HPDE6-E6E7 (cell line): Measurements from ENCODE around the gene PSEN2.

Source experiments
- DNase-seq: peaks from one replicate; pipeline ENCODE4 v3.0.0; 2011; ENCODE audit warnings: missing footprints; ENCODE audit errors: extremely low spot score

PSEN2 gene

DNA sequence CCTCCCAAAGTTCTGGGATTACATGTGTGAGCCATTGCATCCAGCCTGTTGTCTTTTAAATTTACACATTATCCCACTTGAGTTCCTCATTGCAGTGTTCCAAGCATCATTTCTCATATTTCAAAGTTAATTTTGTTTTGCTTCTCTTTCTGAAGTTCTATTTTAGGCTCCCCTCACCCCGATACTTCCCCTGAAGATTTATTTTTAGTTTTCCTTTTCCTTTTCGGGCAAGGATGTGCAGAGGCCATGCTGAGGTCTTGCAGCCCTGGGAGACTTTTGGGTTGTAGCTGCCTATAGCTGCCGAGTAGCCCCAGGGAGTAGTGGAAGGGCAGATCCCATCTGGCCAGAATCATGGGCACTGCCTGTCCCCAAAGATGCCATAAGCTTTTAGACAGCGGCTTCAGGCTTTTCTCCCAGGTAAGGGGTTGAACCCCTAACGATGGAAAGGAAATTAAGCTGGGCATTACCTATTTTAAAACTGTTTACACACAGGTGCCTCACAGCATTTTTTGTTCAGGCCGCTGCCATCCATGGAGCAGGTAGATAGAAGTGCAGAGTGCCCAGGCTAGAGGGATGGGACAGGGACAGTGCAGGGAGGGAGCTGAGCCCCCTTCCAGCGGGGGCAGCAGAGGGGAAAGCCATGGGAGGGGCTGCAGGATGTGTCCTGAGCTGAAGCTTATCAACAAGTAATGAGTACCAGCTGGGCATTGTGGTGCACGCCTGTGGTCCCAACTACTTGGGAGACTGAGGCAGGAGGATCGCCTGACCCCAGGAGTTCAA lies 15.9 kb downstream of the PSEN2 start:
- no peak for DNase-seq

DNA sequence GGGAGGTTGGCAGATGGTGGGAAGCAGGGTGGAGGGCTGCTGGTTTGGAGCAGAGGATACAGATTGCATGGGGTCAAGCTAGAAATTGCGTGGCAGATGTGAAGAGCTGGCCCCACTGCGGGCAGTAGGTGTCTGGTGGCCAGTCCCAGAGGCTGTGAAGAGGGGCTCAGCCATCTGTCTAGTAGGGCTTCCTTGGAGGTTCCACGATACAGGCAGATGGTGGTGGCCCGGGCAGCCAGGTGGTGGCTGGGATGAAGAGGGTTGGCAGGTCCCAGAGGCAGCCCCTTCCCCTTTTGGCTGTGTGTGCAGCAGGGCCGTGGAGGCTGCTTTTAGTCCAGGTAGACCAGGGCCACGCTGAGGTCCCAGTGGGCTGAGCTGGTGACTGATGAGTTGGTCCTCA lies 16.6 kb downstream of the PSEN2 start:
- no peak for DNase-seq

- DNase-seq, result no peak
Observed at GRCh38 chr1:226888021-226888420, 17.6 kb downstream of the PSEN2 start.

- no peak for DNase-seq
Observed at GRCh38 chr1:226888816-226889215, 18.4 kb downstream of the PSEN2 start.

DNA sequence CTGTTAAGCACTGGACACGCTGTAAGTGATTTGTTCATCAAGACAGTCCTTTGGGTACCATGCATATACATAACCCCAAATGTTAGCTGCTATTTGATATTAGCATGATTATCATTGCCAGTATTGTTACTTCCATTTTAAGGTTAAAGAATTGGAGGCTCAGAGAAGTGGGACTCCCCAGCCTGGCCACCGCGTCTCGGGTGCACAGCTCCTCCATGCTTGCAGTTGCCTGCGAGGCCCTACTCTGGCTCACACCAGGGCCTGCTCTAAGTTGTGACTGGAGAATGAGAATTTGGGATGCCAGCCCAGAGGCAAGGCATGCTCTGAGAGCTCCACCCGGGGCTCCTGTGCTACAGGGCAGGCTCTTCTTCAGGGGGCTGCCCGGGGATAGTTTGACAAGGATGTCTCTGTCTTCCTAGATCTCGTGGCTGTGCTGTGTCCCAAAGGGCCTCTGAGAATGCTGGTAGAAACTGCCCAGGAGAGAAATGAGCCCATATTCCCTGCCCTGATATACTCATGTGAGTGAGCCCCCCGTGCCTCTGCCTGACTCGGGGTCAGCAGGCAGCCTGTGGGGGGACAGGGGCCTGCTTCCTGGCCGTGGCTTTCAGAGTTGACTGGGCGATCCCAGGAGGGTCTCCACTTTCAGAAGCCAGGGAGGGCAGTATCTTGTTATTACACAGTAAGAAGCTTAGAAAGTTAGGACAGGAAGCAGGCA lies 19.4 kb downstream of the PSEN2 start:
- DNase-seq, result no peak

DNA sequence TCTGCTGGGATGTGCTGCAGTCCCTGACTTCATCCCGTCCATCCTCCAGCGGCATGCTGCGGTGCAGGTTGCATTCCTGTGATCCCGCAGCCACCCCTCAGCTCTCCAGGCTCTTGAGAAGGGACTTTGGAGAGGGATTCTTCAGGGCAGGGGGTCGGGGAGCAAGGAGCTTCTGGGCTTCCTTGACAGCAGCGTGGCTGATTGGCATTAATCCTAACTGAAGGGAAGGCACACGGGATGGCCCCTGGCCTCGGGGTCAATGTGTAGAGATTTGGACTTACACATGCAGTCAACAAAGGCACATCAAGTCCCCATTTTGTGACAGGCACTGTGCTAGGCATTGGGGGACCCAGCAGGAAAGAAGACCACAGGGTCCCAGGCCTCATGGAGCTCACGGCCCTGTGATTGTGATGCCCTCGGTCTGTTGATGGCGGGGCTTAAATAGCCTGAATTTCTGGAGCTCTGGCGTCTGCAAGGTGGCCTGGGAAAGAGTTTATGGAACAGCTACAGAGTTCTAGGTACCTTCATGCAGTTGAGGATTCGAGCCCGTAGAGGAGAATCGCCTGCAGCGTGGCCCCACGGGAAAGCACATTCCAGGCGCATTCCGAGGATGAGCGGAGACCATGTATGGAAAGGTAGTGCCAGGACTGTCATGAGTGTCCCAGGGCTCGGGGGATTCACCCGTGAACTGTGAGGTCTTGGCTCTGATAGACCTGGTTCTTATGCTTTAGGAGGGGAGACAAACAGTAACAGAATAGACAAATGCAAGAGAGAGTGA lies 20.1 kb downstream of the PSEN2 start:
- DNase-seq, result no peak

- DNase-seq, result no peak
Observed at GRCh38 chr1:226891346-226891745, 20.9 kb downstream of the PSEN2 start.

DNA sequence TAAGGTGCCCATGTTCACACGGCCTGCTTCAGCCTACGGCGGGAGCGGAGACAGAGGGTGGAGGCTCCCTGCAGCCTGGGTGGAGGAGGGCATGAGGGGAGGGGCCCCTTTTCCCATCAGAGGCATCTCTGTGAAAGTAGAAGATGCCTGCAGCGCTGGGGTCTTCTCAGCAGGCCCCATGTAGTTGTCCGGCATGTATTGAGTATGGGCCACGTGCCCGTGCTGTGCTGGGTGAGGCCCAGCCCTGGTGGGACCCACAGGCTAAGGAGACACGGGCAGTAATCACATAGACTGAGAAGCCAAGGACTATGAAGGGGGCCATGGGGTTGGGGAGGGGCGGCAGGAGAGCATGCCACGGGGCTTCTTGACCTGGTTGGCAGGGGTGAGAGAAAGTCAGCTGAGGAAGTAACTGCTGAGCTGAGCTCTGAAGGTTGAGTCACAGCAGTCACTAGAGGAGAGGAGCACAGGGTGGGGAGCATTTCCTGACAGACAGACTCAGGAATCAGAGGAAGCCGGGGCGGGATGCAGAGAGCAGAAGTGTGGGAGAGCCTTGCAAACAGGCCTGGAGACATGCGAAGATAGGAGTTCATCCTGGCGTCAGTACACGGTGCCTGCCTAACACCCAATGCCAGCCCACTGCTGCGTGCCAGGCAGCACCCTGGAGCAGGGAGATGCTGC lies 21.6 kb downstream of the PSEN2 start:
- no peak for DNase-seq

DNA sequence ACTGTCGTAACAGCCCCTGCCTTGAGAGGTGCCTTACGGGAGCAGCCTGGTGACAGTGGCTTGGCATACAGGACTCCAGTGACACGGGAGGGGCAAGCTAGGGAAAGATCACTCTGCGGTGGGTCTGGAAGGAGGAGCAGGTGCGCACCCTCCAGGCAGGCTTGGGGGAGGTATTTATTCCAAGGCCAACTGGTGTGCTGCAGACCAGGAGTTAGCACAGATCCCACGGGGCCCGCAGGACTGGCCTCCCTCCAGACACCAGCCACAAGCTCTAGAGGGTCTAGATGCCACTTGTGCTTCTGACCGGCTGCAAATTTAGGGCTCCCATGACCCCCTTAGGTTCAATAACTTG lies 22.1 kb downstream of the PSEN2 start:
- no peak for DNase-seq

- DNase-seq, result no peak
Observed at GRCh38 chr1:226893936-226894335, 23.5 kb downstream of the PSEN2 start.

DNA sequence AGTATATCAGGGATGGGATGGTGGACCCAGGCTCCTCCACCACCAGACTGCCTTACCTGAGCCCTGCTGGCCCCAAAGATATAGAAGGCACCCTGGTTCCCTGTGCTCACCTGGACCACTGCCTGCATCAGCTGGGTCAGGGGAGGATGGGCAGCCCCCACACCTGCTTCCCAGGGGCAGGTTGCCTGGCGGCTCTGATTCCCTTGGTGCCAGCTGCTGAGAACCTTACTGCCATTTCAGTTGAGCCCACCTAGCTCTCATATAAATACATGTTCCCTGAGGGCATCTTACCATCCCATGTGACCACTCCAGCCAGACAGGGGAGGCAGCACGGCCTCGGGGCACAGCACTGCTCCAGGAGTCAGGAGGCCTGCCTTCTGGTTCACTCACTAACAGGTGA lies 24.4 kb downstream of the PSEN2 start:
- DNase-seq, result no peak

- no peak for DNase-seq
Observed at GRCh38 chr1:226895644-226896043, 25.2 kb downstream of the PSEN2 start.

GRCh38 chr1:226898246-226898645 lies 27.8 kb downstream of the PSEN2 start:
- no peak for DNase-seq

GRCh38 chr1:226901421-226901820 lies 31.0 kb downstream of the PSEN2 start:
- DNase-seq, result no peak

GRCh38 chr1:226902601-226903000 lies 32.2 kb downstream of the PSEN2 start:
- no peak for DNase-seq

DNA sequence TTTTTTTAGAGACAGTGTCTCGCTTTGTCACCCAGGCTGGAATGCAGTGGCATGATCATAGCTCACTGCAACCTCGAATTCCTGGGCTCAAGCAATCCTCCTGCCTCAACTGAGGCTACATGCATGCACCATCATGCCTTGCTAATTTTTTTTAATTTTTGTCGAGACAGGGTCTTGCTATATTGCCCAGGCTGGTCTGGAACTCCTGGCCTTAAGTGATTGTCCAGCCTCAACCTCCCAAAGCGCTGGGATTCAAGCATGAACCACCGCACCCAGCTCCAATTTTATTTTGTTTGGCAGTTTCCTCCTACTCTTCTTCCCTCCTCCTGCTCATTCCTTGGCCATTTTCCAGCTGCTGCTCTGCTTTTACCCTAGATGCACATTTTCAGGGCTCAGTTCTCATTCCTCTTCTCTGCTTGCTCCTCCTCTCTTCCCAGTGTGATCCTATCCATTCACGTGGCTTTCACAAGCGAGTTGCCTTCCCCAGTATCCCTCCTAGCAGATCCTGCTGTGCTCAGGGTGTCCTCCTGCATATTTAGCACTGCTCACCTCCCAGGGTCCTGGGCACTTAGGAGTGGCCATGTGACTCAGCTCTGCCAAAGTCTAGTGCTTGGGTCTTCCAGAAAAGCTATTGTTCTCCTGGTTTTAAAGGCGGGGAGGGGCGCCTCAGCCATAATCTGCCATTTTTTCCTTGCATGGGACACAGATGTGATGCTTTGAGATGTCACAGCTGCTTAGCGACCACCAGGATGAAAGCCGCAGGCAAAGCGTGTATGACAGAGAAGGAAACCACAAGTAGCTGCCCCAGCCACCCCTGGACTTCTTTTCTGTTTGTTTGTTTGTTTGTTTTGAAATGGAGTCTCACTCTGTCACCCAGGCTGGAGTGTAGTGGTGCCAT lies 33.7 kb downstream of the PSEN2 start:
- DNase-seq, result no peak

- DNase-seq, result no peak
Observed at GRCh38 chr1:226904772-226905171, 34.4 kb downstream of the PSEN2 start.

- no peak for DNase-seq
Observed at GRCh38 chr1:226908419-226908818, 38.0 kb downstream of the PSEN2 start.

DNA sequence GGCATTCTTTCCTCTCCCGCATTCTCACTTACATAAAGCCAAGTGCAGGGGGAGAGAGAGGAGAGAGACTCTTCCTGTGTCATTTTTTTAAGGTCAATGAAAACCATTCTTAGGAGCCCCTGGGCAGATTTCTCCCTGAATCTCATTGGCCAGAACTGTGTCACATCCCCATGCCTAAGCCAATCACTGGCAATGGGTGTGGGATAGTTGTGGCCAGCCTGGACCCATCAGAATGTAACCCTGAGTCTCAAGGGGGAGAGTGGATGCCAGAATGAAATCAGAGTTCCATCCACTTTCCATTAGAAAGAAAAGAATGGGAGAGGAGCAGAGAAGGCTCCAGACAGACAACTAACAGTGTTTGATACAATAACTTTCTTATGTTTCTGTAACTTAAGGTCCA lies 38.5 kb downstream of the PSEN2 start:
- DNase-seq, result no peak

GRCh38 chr1:226912587-226913176 lies 42.3 kb downstream of the PSEN2 start:
- DNase-seq, result peak; percentile 54

GRCh38 chr1:226915672-226915995 lies 45.2 kb downstream of the PSEN2 start:
- DNase-seq, result no peak
